Measurements from ENCODE around the gene SLC1A4. TPM values are rescaled to one million over a fixed set of nuclear protein-coding genes. Genes with fewer than 3 reads are reported as not detected.

SLC1A4 gene
- total RNA-seq, 1 donor from 2014 or later = 45.9 TPM

GRCh38 chr2:65017335-65017734 lies 28.1 kb downstream of the SLC1A4 start:
- H3K27me3 ChIP-seq (ENCODE audit: insufficient read depth, low read length) = no peaks in the 10 kb centered on the region
- Mint-ChIP-seq H3K4me1 (ENCODE audit: low read depth, unreplicated experiment) (peaks cover 13% of the 10 kb centered on the region), H3K4me3 (ENCODE audit: unreplicated experiment) (no peak overlapping the region), H3K27ac (ENCODE audit: unreplicated experiment) (no peak overlapping the region), H3K9me3 (ENCODE audit: unreplicated experiment) (no peaks in the 10 kb centered on the region), H3K27me3 (ENCODE audit: low read depth, unreplicated experiment) (no peaks in the 10 kb centered on the region), H3K36me3 (ENCODE audit: low read depth, unreplicated experiment) (peaks cover 45% of the 10 kb centered on the region)
- H3K4me1 ChIP-seq (ENCODE audit: insufficient read depth, low read length) = peaks cover 4% of the 10 kb centered on the region
- no peak overlapping the region for H3K4me3 ChIP-seq (ENCODE audit: insufficient read depth, low read depth, low read length)
- FAIRE-seq (no peak), DNase-seq (ENCODE audit: low read depth) (no peak)
- no peaks in the 10 kb centered on the region for H3K9me3 ChIP-seq (ENCODE audit: insufficient read depth, low read depth, low read length)
- no peak overlapping the region for H2AFZ ChIP-seq (ENCODE audit: low read depth, low read length)
- H3K4me2 ChIP-seq (ENCODE audit: low read length) = no peak overlapping the region
- H3K9ac ChIP-seq (ENCODE audit: low read length) = no peak overlapping the region
- no peak for TF ChIP-seq CTCF (IDR thresholded peaks at IDR 0.05; ENCODE audit: insufficient read depth, low read depth, low read length)
- no peak for TF ChIP-seq EZH2 (IDR thresholded peaks at IDR 0.05; ENCODE audit: insufficient read depth, low read length)
- H3K79me2 ChIP-seq (ENCODE audit: insufficient read depth, low read length) = no peaks in the 10 kb centered on the region
- peaks cover 2% of the 10 kb centered on the region for H3K36me3 ChIP-seq (ENCODE audit: insufficient read depth, low read length)
- no peak overlapping the region for H3K27ac ChIP-seq (ENCODE audit: low read depth, low read length)
- H4K20me1 ChIP-seq (ENCODE audit: insufficient read depth, low read length) = no peaks in the 10 kb centered on the region

DNA sequence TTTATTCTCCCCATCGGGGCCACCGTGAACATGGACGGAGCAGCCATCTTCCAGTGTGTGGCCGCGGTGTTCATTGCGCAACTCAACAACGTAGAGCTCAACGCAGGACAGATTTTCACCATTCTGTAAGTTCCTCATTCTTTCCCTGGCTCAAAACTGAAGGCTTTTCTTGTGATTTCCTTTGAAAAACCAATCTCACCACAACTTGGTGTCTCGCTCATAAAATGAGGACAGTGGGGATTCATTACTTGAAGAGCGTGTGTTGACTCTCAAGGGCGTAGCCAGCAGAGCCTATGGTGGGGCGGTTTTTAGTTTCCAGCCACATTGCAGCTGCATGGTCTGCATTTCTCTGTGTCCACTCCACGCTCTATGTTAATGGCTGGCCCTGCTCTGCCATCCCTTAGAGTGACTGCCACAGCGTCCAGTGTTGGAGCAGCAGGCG lies 29.0 kb downstream of the SLC1A4 start:
- H3K79me2 ChIP-seq (ENCODE audit: insufficient read depth, low read length) = no peaks in the 10 kb centered on the region
- H3K36me3 ChIP-seq (ENCODE audit: insufficient read depth, low read length) = peaks cover 2% of the 10 kb centered on the region
- TF ChIP-seq CTCF (IDR thresholded peaks at IDR 0.05; ENCODE audit: insufficient read depth, low read depth, low read length) = no peak
- TF ChIP-seq EZH2 (IDR thresholded peaks at IDR 0.05; ENCODE audit: insufficient read depth, low read length) = no peak
- no peaks in the 10 kb centered on the region for H4K20me1 ChIP-seq (ENCODE audit: insufficient read depth, low read length)
- peaks cover 45% of the 10 kb centered on the region for H3K36me3 Mint-ChIP-seq (ENCODE audit: low read depth, unreplicated experiment)
- no peak for DNase-seq (ENCODE audit: low read depth)
- no peaks in the 10 kb centered on the region for H3K9me3 Mint-ChIP-seq (ENCODE audit: unreplicated experiment)
- H3K4me3 Mint-ChIP-seq (ENCODE audit: unreplicated experiment) = no peak overlapping the region
- no peak overlapping the region for H3K4me3 ChIP-seq (ENCODE audit: insufficient read depth, low read depth, low read length)
- H3K4me1 ChIP-seq (ENCODE audit: insufficient read depth, low read length) = peaks cover 4% of the 10 kb centered on the region
- H3K9me3 ChIP-seq (ENCODE audit: insufficient read depth, low read depth, low read length) = no peaks in the 10 kb centered on the region
- no peak for FAIRE-seq
- H3K27ac Mint-ChIP-seq (ENCODE audit: unreplicated experiment) = no peak overlapping the region
- peaks cover 13% of the 10 kb centered on the region for H3K4me1 Mint-ChIP-seq (ENCODE audit: low read depth, unreplicated experiment)
- H3K27me3 Mint-ChIP-seq (ENCODE audit: low read depth, unreplicated experiment) = no peaks in the 10 kb centered on the region
- H3K27ac ChIP-seq (ENCODE audit: low read depth, low read length) = no peak overlapping the region
- H3K4me2 ChIP-seq (ENCODE audit: low read length) = no peak overlapping the region
- no peak overlapping the region for H3K9ac ChIP-seq (ENCODE audit: low read length)
- H3K27me3 ChIP-seq (ENCODE audit: insufficient read depth, low read length) = no peaks in the 10 kb centered on the region
- no peak overlapping the region for H2AFZ ChIP-seq (ENCODE audit: low read depth, low read length)

- no peaks in the 10 kb centered on the region for H3K9me3 Mint-ChIP-seq (ENCODE audit: unreplicated experiment)
- no peak overlapping the region for H3K4me3 Mint-ChIP-seq (ENCODE audit: unreplicated experiment)
- TF ChIP-seq CTCF (IDR thresholded peaks at IDR 0.05; ENCODE audit: insufficient read depth, low read depth, low read length) (no peak), EZH2 (IDR thresholded peaks at IDR 0.05; ENCODE audit: insufficient read depth, low read length) (no peak)
- Histone ChIP-seq H3K4me2 (ENCODE audit: low read length) (no peak overlapping the region), H3K4me3 (ENCODE audit: insufficient read depth, low read depth, low read length) (no peak overlapping the region), H3K79me2 (ENCODE audit: insufficient read depth, low read length) (no peaks in the 10 kb centered on the region), H4K20me1 (ENCODE audit: insufficient read depth, low read length) (no peaks in the 10 kb centered on the region), H3K9ac (ENCODE audit: low read length) (no peak overlapping the region), H3K27ac (ENCODE audit: low read depth, low read length) (no peak overlapping the region), H3K27me3 (ENCODE audit: insufficient read depth, low read length) (no peaks in the 10 kb centered on the region), H3K9me3 (ENCODE audit: insufficient read depth, low read depth, low read length) (no peaks in the 10 kb centered on the region), H3K4me1 (ENCODE audit: insufficient read depth, low read length) (peaks cover 6% of the 10 kb centered on the region), H3K36me3 (ENCODE audit: insufficient read depth, low read length) (peaks cover 2% of the 10 kb centered on the region), H2AFZ (ENCODE audit: low read depth, low read length) (no peak overlapping the region)
- no peak overlapping the region for H3K27ac Mint-ChIP-seq (ENCODE audit: unreplicated experiment)
- peaks cover 21% of the 10 kb centered on the region for H3K4me1 Mint-ChIP-seq (ENCODE audit: low read depth, unreplicated experiment)
- DNase-seq (ENCODE audit: low read depth) (no peak), FAIRE-seq (no peak)
- no peaks in the 10 kb centered on the region for H3K27me3 Mint-ChIP-seq (ENCODE audit: low read depth, unreplicated experiment)
- H3K36me3 Mint-ChIP-seq (ENCODE audit: low read depth, unreplicated experiment) = peaks cover 49% of the 10 kb centered on the region
These were observed 29.8 kb downstream of the SLC1A4 start for GRCh38 chr2:65019010-65019409.
